ENCODE measurements around the gene ZKSCAN1. TPM values are rescaled to one million over a fixed set of nuclear protein-coding genes. Genes with fewer than 3 reads are reported as not detected.
A peak's percentile ranks its signal among the peaks of the same experiment; 100 is the strongest.

Gene ZKSCAN1
- total RNA-seq, 1 donor from 2014 or later = 143 TPM

- Mint-ChIP-seq H3K4me3 (no peak overlapping the region), H3K9me3 (no peaks in the 10 kb centered on the region), H3K4me1 (peaks cover 36% of the 10 kb centered on the region), H3K27me3 (ENCODE audit: low read depth) (no peaks in the 10 kb centered on the region), H3K36me3 (peaks cover 7% of the 10 kb centered on the region), H3K27ac (no peak overlapping the region)
- DNase-seq (ENCODE audit: low spot score in 2 of 2, unreplicated experiment in 2 of 2) = no peak
- TF ChIP-seq CTCF (IDR thresholded peaks at IDR 0.05; ENCODE audit: unreplicated experiment) = no peak
Observed at GRCh38 chr7:100017875-100018274, 2.5 kb downstream of the ZKSCAN1 start.

GRCh38 chr7:100019908-100020307 lies 4.5 kb downstream of the ZKSCAN1 start:
- TF ChIP-seq CTCF (IDR thresholded peaks at IDR 0.05; ENCODE audit: unreplicated experiment) = no peak
- Mint-ChIP-seq H3K4me3 (no peak overlapping the region), H3K27me3 (ENCODE audit: low read depth) (no peaks in the 10 kb centered on the region), H3K36me3 (peaks cover 19% of the 10 kb centered on the region), H3K4me1 (peaks cover 40% of the 10 kb centered on the region), H3K27ac (peak overlapping the region; percentile 20), H3K9me3 (no peaks in the 10 kb centered on the region)
- no peak for DNase-seq (ENCODE audit: low spot score in 2 of 2, unreplicated experiment in 2 of 2)

GRCh38 chr7:100021297-100021696 lies 5.9 kb downstream of the ZKSCAN1 start:
- no peak for TF ChIP-seq CTCF (IDR thresholded peaks at IDR 0.05; ENCODE audit: unreplicated experiment)
- H3K27ac Mint-ChIP-seq = no peak overlapping the region

GRCh38 chr7:100022621-100023020 lies 7.2 kb downstream of the ZKSCAN1 start:
- peaks cover 22% of the 10 kb centered on the region for H3K4me1 Mint-ChIP-seq
- peak overlapping the region; percentile 67 for H3K27ac Mint-ChIP-seq
- H3K27me3 Mint-ChIP-seq (ENCODE audit: low read depth) = no peaks in the 10 kb centered on the region
- H3K36me3 Mint-ChIP-seq = peaks cover 25% of the 10 kb centered on the region
- DNase-seq (ENCODE audit: low spot score in 2 of 2, unreplicated experiment in 2 of 2) = peak in 1 of 2 experiments; percentile 42
- no peak overlapping the region for H3K4me3 Mint-ChIP-seq
- no peaks in the 10 kb centered on the region for H3K9me3 Mint-ChIP-seq
- TF ChIP-seq CTCF (IDR thresholded peaks at IDR 0.05; ENCODE audit: unreplicated experiment) = no peak

More at GRCh38 chr7:100021297-100021696, 5.9 kb downstream of the ZKSCAN1 start:
- Mint-ChIP-seq H3K4me3 (no peak overlapping the region), H3K27me3 (ENCODE audit: low read depth) (no peaks in the 10 kb centered on the region), H3K36me3 (peaks cover 25% of the 10 kb centered on the region), H3K9me3 (no peaks in the 10 kb centered on the region), H3K4me1 (peaks cover 33% of the 10 kb centered on the region)
- DNase-seq (ENCODE audit: low spot score in 2 of 2, unreplicated experiment in 2 of 2) = no peak

- Mint-ChIP-seq H3K4me1 (peaks cover 18% of the 10 kb centered on the region), H3K4me3 (no peak overlapping the region), H3K27ac (peak overlapping the region; percentile 56), H3K9me3 (no peaks in the 10 kb centered on the region), H3K36me3 (peaks cover 22% of the 10 kb centered on the region), H3K27me3 (ENCODE audit: low read depth) (no peaks in the 10 kb centered on the region)
- no peak for DNase-seq (ENCODE audit: low spot score in 2 of 2, unreplicated experiment in 2 of 2)
- TF ChIP-seq CTCF (IDR thresholded peaks at IDR 0.05; ENCODE audit: unreplicated experiment) = no peak
Observed at GRCh38 chr7:100023526-100023925, 8.1 kb downstream of the ZKSCAN1 start.
